Natural killer cell (primary cell): ENCODE data around the gene PPP3CA. TPM values are rescaled to one million over a fixed set of nuclear protein-coding genes. Genes with fewer than 3 reads are reported as not detected.

ENCODE experiments used
- ATAC-seq, 3 donors: fragments of 150-1000 bp in 2 of 3; fragments of 200-7000 bp in 1 of 3; cut with Tn5 transposase; 1 replicate in 1 of 3; 2 replicates in 2 of 3; pipeline ENCODE4 v1.10.0; 2021; ENCODE audit warnings: mild to moderate bottlenecking in 2 of 3, moderate library complexity in 2 of 3
- DNase-seq, 2 donors: peaks; one replicate each; pipeline versions ENCODE4 v3.0.0 to v3.0.0-alpha.2; 2013 to 2021; ENCODE audit warnings: mixed read lengths in 1 of 2
- H3K27ac ChIP-seq: one replicate; pipeline ENCODE4 v1.5.1; 2013; ENCODE audit warnings: mild to moderate bottlenecking, low read length
- H3K27me3 ChIP-seq: one replicate; pipeline ENCODE4 v1.6.1; 2013; ENCODE audit warnings: low read length; ENCODE audit not compliant: control insufficient read depth, insufficient read depth
- H3K36me3 ChIP-seq: one replicate; pipeline ENCODE4 v1.6.1; 2013; ENCODE audit warnings: low read length; ENCODE audit not compliant: control insufficient read depth, insufficient read depth
- H3K4me1 ChIP-seq: one replicate; pipeline ENCODE4 v1.6.1; 2013; ENCODE audit warnings: low read length; ENCODE audit not compliant: control insufficient read depth, insufficient read depth
- H3K4me3 ChIP-seq: one replicate; pipeline ENCODE4 v1.5.1; 2013; ENCODE audit warnings: low read length
- H3K9me3 ChIP-seq: one replicate; pipeline ENCODE4 v1.6.1; 2013; ENCODE audit warnings: low read length; ENCODE audit not compliant: control insufficient read depth, insufficient read depth
- H3K27ac Mint-ChIP-seq, 2 donors: one replicate each; pipeline ENCODE4 v1.8.0; 2022; ENCODE audit warnings: mild to moderate bottlenecking in 2 of 2, mixed read lengths in 2 of 2, moderate library complexity in 1 of 2
- H3K27me3 Mint-ChIP-seq, 2 donors: one replicate each; pipeline ENCODE4 v1.8.0; 2022; ENCODE audit warnings: low read depth in 2 of 2, mixed read lengths in 2 of 2
- H3K36me3 Mint-ChIP-seq: one replicate; pipeline ENCODE4 v1.8.0; 2022; ENCODE audit warnings: mixed read lengths
- H3K4me1 Mint-ChIP-seq, 2 donors: one replicate each; pipeline ENCODE4 v1.8.0; 2022; ENCODE audit warnings: mixed read lengths in 2 of 2
- H3K4me3 Mint-ChIP-seq: one replicate; pipeline ENCODE4 v1.8.0; 2022; ENCODE audit warnings: mild to moderate bottlenecking, moderate library complexity, mixed read lengths
- H3K9me3 Mint-ChIP-seq, 2 donors: one replicate each; pipeline ENCODE4 v1.8.0; 2022; ENCODE audit warnings: mixed read lengths in 2 of 2
- CTCF ChIP-seq: fragments of 200-600 bp; IDR thresholded peaks from one replicate; pipeline ENCODE4 v1.8.0; 2022; ENCODE audit warnings: antibody characterized with exemption
- WGBS: methylation state at CpG from one replicate; pipeline ENCODE4 v1.1.7; 2013; ENCODE audit warnings: missing lambda C conversion rate; ENCODE audit not compliant: insufficient coverage; 5-methylcytosine and 5-hydroxymethylcytosine counted together
- intact Hi-C: fragments of 100-400 bp; cut with micrococcal nuclease; formaldehyde crosslinking; loops from one replicate; pipeline ENCODE4 v1.14.2; 2022
- total RNA-seq, 4 donors: library from RNA; stranded (reverse); fragments of 120-200 nt in 1 of 4; gene quantifications; one replicate each; pipeline versions ENCODE4 v1.2.3 to v1.2.4, GENCODE V29; 2013 to 2022

The PPP3CA gene
- total RNA-seq, 3 donors from 2014 or later (not counting 1 experiment from before 2014, with no cell fraction given), result 53.1 to 73.1 (median 58.0) TPM

GRCh38 chr4:101244349-101244748, 103.0 kb downstream of the PPP3CA start:
- no peaks in the 10 kb centered on the region for H3K9me3 Mint-ChIP-seq
- no peak for TF ChIP-seq CTCF
- no peaks in the 10 kb centered on the region for H3K4me1 ChIP-seq
- H3K4me3 Mint-ChIP-seq, result no peak overlapping the region
- H3K36me3 ChIP-seq, result no peaks in the 10 kb centered on the region
- H3K9me3 ChIP-seq, result no peaks in the 10 kb centered on the region
- no peaks in the 10 kb centered on the region for H3K27me3 Mint-ChIP-seq
- no peak overlapping the region for H3K4me3 ChIP-seq
- no peaks in the 10 kb centered on the region for H3K36me3 Mint-ChIP-seq
- 88% methylated on average over 4 of the region's 5 CpGs for WGBS
- no peak for ATAC-seq
- H3K4me1 Mint-ChIP-seq, result peaks cover 52 to 65% of the 10 kb centered on the region in 2 donors
- no peaks in the 10 kb centered on the region for H3K27me3 ChIP-seq
- intact Hi-C loops, result no loop called here
- H3K27ac ChIP-seq, result no peak overlapping the region
- H3K27ac Mint-ChIP-seq, result no peak overlapping the region
- no peak for DNase-seq

DNA sequence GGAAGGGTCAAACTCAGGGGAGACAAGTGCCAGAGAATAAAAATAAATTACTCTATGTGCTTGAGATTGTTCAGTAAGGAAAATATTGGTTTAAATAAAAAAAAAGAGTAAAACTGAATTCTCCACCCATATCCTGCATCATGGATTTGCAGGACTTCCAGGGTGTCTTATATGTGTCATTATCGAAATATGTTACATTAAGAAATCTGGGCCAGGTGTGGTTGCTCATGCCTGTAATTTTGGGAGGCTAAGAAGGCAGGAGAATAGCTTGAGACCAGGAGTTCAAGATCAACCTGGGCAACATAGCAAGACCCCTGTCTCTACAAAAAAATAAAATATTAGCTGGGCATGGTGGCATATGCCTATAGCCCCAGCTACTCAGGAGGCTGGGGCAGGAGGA, 104.9 kb downstream of the PPP3CA start:
- peaks cover 66 to 80% of the 10 kb centered on the region in 2 donors for H3K4me1 Mint-ChIP-seq
- WGBS, result 100% methylated on average over 1 of the region's 1 CpG

DNA sequence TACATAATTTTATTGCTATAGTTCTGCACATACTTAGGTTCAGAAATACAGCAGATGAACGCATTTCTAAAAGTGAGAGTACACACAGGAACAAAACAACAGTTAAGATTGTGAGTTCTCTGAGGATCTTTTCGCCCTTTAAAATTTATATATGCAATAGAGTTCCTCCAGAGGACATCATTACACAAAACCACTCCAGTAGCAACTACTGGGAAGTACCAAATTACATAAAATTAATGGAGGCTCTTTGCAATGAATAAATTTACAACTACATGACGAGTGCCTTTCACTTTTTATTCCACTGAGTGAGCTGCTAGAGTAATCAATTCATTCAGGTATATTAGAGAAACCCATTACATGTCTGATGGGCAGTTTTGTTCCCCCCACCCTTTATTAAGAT, 107.2 kb downstream of the PPP3CA start:
- H3K36me3 Mint-ChIP-seq, result no peaks in the 10 kb centered on the region
- no peak overlapping the region for H3K27ac Mint-ChIP-seq
- Histone ChIP-seq H3K9me3 (no peaks in the 10 kb centered on the region), H3K36me3 (no peaks in the 10 kb centered on the region), H3K27ac (no peak overlapping the region), H3K4me3 (no peak overlapping the region), H3K27me3 (no peaks in the 10 kb centered on the region), H3K4me1 (no peaks in the 10 kb centered on the region)
- ATAC-seq, result no peak
- intact Hi-C loops, result no loop called here
- H3K27me3 Mint-ChIP-seq, result no peaks in the 10 kb centered on the region
- no peak overlapping the region for H3K4me3 Mint-ChIP-seq
- DNase-seq, result no peak
- no peak for TF ChIP-seq CTCF
- no peaks in the 10 kb centered on the region for H3K9me3 Mint-ChIP-seq
- peaks cover 61 to 80% of the 10 kb centered on the region in 2 donors for H3K4me1 Mint-ChIP-seq
- WGBS, result 90% methylated on average over 1 of the region's 3 CpGs

More for the DNA sequence above, 104.9 kb downstream of the PPP3CA start:
- Mint-ChIP-seq H3K27me3 (no peaks in the 10 kb centered on the region), H3K9me3 (no peaks in the 10 kb centered on the region), H3K4me3 (no peak overlapping the region), H3K27ac (no peak overlapping the region), H3K36me3 (no peaks in the 10 kb centered on the region)
- Histone ChIP-seq H3K4me1 (no peaks in the 10 kb centered on the region), H3K27me3 (no peaks in the 10 kb centered on the region), H3K36me3 (no peaks in the 10 kb centered on the region), H3K4me3 (no peak overlapping the region), H3K9me3 (no peaks in the 10 kb centered on the region), H3K27ac (no peak overlapping the region)
- intact Hi-C loops, result no loop called here
- no peak for DNase-seq
- ATAC-seq, result no peak
- no peak for TF ChIP-seq CTCF

DNA sequence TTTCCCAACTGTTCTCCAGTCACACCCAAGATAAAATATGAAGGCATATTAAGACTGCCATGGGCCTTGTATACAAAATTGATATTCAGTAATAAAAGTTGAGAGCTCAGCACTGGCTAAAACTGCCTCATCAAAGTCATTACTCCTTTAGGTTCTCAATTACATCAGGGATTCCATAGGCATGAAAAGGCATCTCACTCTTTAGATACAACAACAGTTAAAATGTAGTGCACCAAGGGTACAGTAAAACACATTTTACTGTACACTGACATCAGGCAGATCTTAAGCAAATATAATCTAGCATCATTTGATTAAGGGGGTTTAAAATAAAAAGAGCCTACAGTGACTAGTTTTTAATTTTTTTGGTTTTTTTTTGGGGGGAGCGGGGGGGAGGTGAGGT, 107.7 kb downstream of the PPP3CA start:
- WGBS, result 100% methylated on average over 1 of the region's 1 CpG
- TF ChIP-seq CTCF, result no peak
- Mint-ChIP-seq H3K27ac (peak overlapping the region; percentile 1 to 57), H3K4me3 (no peak overlapping the region), H3K27me3 (no peaks in the 10 kb centered on the region), H3K9me3 (no peaks in the 10 kb centered on the region), H3K36me3 (no peaks in the 10 kb centered on the region), H3K4me1 (peaks cover 59 to 78% of the 10 kb centered on the region in 2 donors)
- ATAC-seq, result no peak
- DNase-seq, result no peak
- no peaks in the 10 kb centered on the region for H3K27me3 ChIP-seq
- no peak overlapping the region for H3K4me3 ChIP-seq
- no peaks in the 10 kb centered on the region for H3K9me3 ChIP-seq
- no peaks in the 10 kb centered on the region for H3K36me3 ChIP-seq
- no peak overlapping the region for H3K27ac ChIP-seq
- intact Hi-C loops, result no loop called here
- no peaks in the 10 kb centered on the region for H3K4me1 ChIP-seq
